ENCODE measurements around the gene KDM6A.
"Not testable (repeated sequence)": the region's sequence is repeated elsewhere in the genome, so short reads cannot be mapped to it uniquely, and the experiment has no call there.

Gene KDM6A

GRCh38 chrX:45011597-45011996 lies 138.6 kb downstream of the KDM6A start:
- no peak for DNase-seq

GRCh38 chrX:45017946-45018345 lies 145.0 kb downstream of the KDM6A start:
- DNase-seq, result no peak

GRCh38 chrX:45022150-45022549 lies 149.2 kb downstream of the KDM6A start:
- no peak for DNase-seq

GRCh38 chrX:45024501-45024900 lies 151.5 kb downstream of the KDM6A start:
- DNase-seq, result no peak

DNA sequence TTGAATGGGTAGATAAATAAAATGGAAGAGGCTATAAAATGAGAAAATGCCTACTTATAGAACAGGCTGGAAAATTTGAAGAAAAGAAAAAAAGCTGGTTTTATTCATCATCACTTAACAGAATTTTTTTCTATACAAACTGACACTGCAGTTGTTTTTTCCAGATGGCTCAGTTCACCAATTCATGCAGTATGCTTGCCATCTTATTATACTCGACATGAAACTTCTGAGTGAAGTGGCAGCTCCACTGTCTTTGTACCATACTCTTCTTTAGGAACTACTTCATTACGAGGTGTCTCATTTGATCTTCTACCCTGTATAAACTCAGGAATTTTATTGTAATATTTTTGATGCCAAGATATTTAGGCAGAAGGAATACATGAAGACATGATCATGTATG lies 153.0 kb downstream of the KDM6A start:
- DNase-seq, result no peak

- no peak for DNase-seq
These were observed 158.9 kb downstream of the KDM6A start for GRCh38 chrX:45031830-45032378.

- DNase-seq, result no peak
These were observed 162.1 kb downstream of the KDM6A start for GRCh38 chrX:45035071-45035470.

- DNase-seq, result no peak
These were observed 163.2 kb downstream of the KDM6A start for GRCh38 chrX:45036161-45036560.

- DNase-seq, result not testable (repeated sequence)
These were observed 167.1 kb downstream of the KDM6A start for GRCh38 chrX:45040137-45040536.

GRCh38 chrX:45046417-45046816 lies 173.4 kb downstream of the KDM6A start:
- no peak for DNase-seq

GRCh38 chrX:45050558-45050957 lies 177.6 kb downstream of the KDM6A start:
- DNase-seq, result no peak

DNA sequence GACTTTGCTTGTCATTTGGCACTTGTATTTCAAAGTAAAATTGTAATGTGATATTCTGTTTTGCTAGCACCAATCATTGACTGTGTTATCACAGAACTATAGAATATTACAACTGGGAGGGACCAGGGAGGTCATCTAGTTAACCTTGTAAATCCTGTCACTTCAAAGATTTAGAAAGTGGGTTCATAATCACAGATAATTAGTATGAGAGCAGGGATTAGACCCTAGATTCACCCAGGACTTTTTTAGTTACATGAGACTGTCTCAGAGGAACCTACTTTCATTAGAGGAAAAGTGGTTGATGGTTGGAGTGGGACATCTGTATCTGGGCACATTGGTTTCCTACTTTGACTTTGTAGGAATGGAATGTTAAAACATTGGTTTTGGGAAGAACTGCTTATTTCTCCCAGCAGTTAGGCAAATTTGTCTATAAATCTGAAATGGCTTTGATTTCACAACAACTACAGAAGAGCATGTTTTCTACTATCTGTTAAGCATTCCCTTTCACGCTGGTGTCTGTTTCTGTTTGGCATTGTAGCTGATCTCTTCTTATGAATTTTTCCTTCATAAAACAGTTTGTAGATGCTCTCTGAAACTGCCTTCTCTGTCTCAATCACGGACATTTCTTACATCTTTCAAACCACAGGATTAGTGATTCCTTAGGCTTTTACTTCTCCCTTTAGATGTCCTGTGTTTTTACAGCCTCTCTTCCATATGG lies 183.6 kb downstream of the KDM6A start:
- no peak for DNase-seq

DNA sequence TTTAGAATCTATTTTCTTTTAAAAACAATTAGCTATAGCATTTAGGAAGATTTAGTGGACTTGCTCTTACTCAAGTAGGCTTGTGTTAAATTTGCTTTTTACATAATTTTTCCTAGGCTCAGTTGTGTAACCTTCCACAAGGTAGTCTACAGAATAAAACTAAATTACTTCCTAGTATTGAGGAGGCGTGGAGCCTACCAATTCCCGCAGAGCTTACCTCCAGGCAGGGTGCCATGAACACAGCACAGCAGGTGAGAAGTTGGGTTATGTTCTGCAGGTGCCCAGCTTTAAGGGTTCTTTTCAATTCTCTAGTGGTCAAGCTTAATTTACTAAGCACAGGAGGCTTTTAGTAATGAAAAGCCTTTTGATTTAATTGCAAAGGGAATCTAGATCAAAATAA lies 186.9 kb downstream of the KDM6A start:
- not testable (repeated sequence) for DNase-seq

DNA sequence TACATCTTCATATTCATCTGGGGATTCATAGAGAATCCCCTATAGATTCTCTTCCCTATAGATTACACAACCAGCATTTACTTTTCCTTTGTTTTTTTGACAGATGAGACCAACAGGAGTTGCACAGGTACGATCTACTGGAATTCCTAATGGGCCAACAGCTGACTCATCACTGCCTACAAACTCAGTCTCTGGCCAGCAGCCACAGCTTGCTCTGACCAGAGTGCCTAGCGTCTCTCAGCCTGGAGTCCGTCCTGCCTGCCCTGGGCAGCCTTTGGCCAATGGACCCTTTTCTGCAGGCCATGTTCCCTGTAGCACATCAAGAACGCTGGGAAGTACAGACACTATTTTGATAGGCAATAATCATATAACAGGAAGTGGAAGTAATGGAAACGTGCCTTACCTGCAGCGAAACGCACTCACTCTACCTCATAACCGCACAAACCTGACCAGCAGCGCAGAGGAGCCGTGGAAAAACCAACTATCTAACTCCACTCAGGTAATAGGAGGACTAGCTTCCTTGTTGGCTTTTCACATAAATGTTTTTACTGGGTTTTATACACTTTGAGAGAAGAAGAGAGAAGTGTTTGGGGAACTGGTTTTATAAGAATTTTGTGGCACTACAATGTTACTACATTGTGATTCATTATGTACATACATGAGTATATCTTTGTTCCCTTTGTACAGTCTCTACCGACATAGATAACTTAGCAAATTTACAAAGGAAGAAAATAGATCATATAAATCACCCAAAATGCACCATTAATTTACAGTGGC lies 190.5 kb downstream of the KDM6A start:
- no peak for DNase-seq

DNA sequence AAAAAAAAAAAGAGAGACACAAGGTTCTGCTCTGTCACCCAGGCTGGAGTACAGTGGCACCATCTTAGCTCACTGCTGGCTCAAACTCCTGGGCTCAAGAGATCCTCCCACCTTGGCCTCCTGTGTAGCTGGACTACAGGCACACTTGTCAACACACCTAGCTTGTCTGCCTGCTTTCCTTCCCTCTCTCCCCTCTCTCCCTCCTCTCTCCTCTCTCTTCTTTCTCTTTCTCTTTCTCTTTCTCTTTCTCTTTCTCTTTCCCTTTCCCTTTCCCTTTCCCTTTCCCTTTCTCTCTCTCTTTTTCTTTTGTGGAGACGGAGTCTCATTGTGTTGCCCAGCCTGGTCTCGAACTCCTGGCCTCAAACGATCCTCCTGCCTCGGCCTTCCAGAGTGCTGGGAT lies 195.6 kb downstream of the KDM6A start:
- DNase-seq, result no peak

- peak; percentile 15 for DNase-seq
These were observed 197.4 kb downstream of the KDM6A start for GRCh38 chrX:45070116-45071007.

GRCh38 chrX:45073011-45073410 lies 200.0 kb downstream of the KDM6A start:
- DNase-seq, result not testable (repeated sequence)

GRCh38 chrX:45077748-45078424 lies 204.9 kb downstream of the KDM6A start:
- no peak for DNase-seq

- DNase-seq, result no peak
These were observed 210.3 kb downstream of the KDM6A start for GRCh38 chrX:45083314-45083713.

DNA sequence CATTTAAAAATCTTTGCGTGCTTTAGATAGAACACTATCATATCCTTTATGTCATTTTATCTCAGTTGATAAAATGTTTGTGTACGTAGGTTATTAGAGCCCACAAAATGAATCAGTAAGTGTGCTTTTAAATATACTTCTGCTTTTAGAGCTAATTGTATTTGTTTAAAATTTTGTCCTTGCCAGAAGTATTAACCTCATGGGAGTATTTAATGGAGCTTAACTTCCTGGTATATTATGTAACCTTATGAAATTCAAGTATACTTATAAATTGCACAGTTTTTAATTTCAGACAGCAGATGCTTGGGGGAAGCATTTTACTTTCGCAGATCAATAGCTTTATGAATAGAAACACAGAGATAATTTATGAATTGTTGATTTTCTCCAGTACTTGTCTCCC lies 237.5 kb downstream of the KDM6A start:
- no peak for DNase-seq

DNA sequence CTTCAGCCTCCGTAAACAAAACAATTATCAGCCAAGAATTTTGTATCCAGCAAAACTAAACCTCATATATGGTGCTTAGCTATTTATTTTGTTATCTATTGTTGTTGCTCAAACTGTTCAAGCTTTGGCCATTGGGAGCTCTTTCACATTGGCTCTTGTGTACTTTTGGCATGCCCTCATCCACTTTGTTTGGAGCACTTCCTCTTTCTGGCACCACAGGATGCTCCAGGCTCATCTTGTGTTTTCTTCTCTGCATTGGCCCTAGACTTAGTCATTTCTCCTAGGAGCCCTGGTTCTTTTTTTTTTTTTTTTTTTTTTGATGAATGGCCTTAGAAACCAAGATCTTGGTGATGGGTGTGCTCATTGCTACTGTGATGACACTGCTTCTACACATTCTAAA lies 253.2 kb downstream of the KDM6A start:
- no peak for DNase-seq

DNA sequence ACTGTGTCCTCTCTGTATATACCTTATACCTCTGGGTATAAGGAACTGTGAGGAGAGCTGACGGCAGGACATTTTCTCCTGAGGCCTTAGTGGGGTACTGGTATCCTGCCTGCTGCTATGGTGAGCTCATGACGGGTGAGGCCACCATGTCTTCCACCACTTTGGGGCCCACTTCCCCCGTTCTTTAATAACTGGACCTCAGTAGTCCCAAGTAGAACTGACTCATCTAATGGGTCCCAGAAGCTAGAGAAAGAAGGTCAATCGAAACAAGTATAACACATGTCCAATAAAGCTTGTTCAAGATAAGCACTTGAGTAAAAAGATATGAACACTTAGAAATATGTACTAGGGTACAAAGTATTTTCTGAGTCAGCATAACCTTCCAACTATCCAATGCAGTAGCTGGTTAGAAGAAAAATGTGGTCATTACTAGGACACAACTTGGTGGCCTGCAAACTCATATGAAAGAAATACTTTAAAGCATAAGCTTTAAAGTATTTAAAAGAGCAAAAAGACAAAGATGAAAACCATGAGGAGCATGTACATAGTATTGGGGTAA lies 256.0 kb downstream of the KDM6A start:
- DNase-seq, result no peak

Data from RPMI8226 (cell line).